ENCODE measurements around the gene ULBP2.
"Not testable (repeated sequence)": the region's sequence is repeated elsewhere in the genome, so short reads cannot be mapped to it uniquely, and the experiment has no call there.

DNA sequence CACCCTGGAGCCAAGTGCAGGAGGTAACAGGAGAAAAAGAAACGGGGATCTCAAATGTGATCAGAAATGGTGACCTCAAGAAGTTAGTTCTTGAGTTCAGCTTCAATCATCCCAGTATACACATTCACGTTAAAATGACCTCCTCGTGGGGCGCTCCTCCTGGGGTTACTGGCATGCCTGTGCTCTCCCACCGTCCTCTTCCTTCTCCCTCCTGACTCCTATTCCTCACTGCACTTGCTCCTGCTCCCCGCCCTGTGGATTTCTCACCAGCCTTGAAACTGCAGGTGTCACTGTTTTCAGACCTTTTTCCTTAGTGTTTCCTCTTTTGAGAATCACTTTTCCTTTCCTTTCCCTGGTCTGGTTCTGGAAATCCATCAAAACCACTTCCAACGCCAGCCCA is 4.8 kb downstream of the ULBP2 start:
- TF ChIP-seq CTCF, POLR2A (IDR thresholded peaks at IDR 0.05): not testable (repeated sequence)
